Uterus (tissue), 4 donors: ENCODE data around the gene KRT73. TPM values are rescaled to one million over a fixed set of nuclear protein-coding genes. Genes with fewer than 3 reads are reported as not detected.

Experiments
- DNase-seq, 2 donors: peaks; one replicate each; pipeline ENCODE4 v3.0.0-alpha.2; 2019 to 2020
- H3K27ac ChIP-seq, 2 donors: fragments of 200-600 bp; sonication (generic); 1 replicate in 1 of 2; 2 replicates in 1 of 2; pipeline ENCODE4 v1.5.1; 2016 to 2018
- H3K27me3 ChIP-seq, 2 donors: fragments of 200-600 bp; sonication (generic); one replicate each; pipeline ENCODE4 v1.5.1; 2018 to 2019; ENCODE audit warnings: control low read depth in 1 of 2
- H3K36me3 ChIP-seq, 2 donors: fragments of 200-600 bp; sonication (generic); one replicate each; pipeline ENCODE4 v1.5.1; 2019; ENCODE audit warnings: control low read depth in 1 of 2
- H3K4me1 ChIP-seq, 2 donors: fragments of 200-600 bp; sonication (generic); one replicate each; pipeline ENCODE4 v1.5.1; 2018 to 2019; ENCODE audit warnings: control low read depth in 1 of 2
- H3K4me3 ChIP-seq, 2 donors: fragments of 200-600 bp; sonication (generic); 1 replicate in 1 of 2; 2 replicates in 1 of 2; pipeline ENCODE4 v1.5.1; 2018 to 2019; ENCODE audit warnings: mild to moderate bottlenecking in 1 of 2
- H3K9me3 ChIP-seq, 2 donors: fragments of 200-600 bp; sonication (generic); one replicate each; pipeline ENCODE4 v1.5.1; 2019; ENCODE audit warnings: control low read depth in 1 of 2
- POLR2A ChIP-seq, 2 donors: fragments of 450-650 bp; IDR thresholded peaks; one replicate each; pipeline ENCODE4 v1.6.1; 2016; ENCODE audit warnings: antibody characterized with exemption in 2 of 2, mild to moderate bottlenecking in 1 of 2, moderate library complexity in 1 of 2
- intact Hi-C: fragments of 100-400 bp; cut with DNase I; formaldehyde crosslinking; loops from one replicate; pipeline ENCODE4 v1.15.1; 2023; ENCODE audit warnings: low total_unique reads
- total RNA-seq, 4 donors: library from RNA; depleted of rRNA in 3 of 4; stranded (reverse); fragments of >200 nt in 3 of 4; gene quantifications; one replicate each; pipeline versions ENCODE4 v1.1.0 to v1.2.4, GENCODE V29; 2014 to 2023
- TF ChIP-seq, protein P1 (sequence below), 4 experiments: fragments of 200-600 bp in 2 of 4; fragments of 450-650 bp in 2 of 4; sonication (generic) in 2 of 4; IDR thresholded peaks; one replicate each; pipeline ENCODE4 v1.5.1; 2016 to 2019; ENCODE audit warnings: antibody characterized with exemption in 4 of 4, mild to moderate bottlenecking in 2 of 4, moderate library complexity in 1 of 4
- donor health status: DM: yes; HTN: yes; CAD: no.

Gene KRT73
- total RNA-seq, 4 donors from 2014 or later, result not detected

DNA sequence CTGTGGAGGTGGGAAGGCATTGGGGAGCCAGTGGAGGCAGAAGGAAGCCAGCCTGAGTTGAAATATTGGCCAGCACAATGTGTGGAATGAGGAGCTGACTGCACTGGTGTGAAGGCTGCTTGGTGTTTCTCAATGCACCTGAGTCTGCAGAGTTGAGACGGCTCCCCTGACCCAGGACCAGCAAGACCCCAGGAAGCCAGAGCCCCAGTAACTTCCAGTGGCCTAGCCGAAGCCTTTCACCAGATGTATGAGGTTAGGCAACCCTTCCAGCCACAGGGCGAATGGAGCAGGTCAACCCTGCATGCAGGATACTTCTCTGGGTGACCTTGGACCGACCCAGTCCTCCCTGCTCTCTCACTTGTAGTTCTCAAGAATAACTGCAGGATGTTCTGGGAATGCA lies 12.9 kb upstream of the KRT73 start:
- H3K27ac ChIP-seq, result no peak overlapping the region
- no peak overlapping the region for H3K4me3 ChIP-seq
- H3K27me3 ChIP-seq, result no peaks in the 10 kb centered on the region
- DNase-seq, result no peak
- H3K9me3 ChIP-seq, result no peaks in the 10 kb centered on the region
- H3K4me1 ChIP-seq, result no peaks in the 10 kb centered on the region
- no peaks in the 10 kb centered on the region for H3K36me3 ChIP-seq
- TF ChIP-seq POLR2A (IDR thresholded peaks at IDR 0.05), result no peak
- TF ChIP-seq, protein P1, sequence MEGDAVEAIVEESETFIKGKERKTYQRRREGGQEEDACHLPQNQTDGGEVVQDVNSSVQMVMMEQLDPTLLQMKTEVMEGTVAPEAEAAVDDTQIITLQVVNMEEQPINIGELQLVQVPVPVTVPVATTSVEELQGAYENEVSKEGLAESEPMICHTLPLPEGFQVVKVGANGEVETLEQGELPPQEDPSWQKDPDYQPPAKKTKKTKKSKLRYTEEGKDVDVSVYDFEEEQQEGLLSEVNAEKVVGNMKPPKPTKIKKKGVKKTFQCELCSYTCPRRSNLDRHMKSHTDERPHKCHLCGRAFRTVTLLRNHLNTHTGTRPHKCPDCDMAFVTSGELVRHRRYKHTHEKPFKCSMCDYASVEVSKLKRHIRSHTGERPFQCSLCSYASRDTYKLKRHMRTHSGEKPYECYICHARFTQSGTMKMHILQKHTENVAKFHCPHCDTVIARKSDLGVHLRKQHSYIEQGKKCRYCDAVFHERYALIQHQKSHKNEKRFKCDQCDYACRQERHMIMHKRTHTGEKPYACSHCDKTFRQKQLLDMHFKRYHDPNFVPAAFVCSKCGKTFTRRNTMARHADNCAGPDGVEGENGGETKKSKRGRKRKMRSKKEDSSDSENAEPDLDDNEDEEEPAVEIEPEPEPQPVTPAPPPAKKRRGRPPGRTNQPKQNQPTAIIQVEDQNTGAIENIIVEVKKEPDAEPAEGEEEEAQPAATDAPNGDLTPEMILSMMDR (IDR thresholded peaks at IDR 0.05), result no peak
- intact Hi-C loops, result no loop called here

DNA sequence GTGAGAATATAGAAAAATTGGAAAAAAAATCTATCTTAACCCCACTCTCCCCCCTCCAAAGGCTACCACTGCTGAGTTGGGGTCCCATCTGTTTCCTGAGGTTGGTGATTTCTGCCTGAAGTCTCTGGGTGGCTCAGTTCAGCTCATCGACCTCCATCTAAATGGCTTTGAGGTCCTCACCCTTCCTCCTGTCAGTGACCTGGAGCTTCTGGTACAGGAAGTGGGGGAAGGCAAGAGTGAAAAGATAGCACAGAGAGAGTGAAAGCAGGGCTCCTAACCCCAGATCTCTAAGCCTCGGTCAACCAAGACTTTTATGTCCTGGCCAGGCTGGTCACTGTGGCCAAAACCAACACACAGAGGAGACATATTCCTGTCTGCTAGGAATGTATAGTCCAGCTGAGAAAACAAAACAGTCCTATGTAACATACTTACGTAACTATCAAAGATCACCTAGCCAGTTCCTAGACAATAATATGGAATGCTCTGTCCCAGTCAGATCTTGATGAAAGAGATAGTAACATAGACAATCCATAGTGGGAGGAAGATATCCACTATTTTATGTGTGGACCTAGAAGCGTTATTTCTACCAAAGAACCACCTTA lies 12.3 kb upstream of the KRT73 start:
- no peak overlapping the region for H3K27ac ChIP-seq
- no peaks in the 10 kb centered on the region for H3K9me3 ChIP-seq
- intact Hi-C loops, result no loop called here
- no peaks in the 10 kb centered on the region for H3K4me1 ChIP-seq
- no peaks in the 10 kb centered on the region for H3K36me3 ChIP-seq
- no peaks in the 10 kb centered on the region for H3K27me3 ChIP-seq
- DNase-seq, result no peak
- no peak overlapping the region for H3K4me3 ChIP-seq
- TF ChIP-seq, protein P1 (IDR thresholded peaks at IDR 0.05), result no peak
- no peak for TF ChIP-seq POLR2A (IDR thresholded peaks at IDR 0.05)

DNA sequence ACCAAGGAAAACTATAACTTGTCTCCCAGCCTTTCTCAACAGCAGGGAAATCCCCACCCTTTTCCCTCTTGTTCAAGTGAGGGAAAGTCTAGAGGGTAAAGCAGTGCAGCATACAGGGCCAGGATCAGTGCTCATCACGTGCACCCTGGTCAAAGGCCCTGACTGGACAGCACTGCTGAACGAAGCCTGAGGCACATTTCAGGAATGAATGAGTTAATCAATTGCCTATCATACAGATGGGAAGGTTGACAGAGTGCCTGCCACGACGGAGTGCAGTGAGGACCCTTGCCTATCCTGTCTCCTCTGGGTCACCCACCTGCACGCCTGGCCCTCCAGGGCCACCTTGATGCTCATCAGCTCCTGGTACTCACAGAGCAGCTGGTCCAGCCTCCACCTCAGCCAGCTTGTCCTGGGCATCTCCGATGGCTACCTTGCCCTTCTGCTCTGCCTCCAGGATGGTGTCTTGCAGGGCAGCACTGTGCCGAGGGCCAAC lies 11.7 kb upstream of the KRT73 start:
- no peaks in the 10 kb centered on the region for H3K36me3 ChIP-seq
- H3K27me3 ChIP-seq, result no peaks in the 10 kb centered on the region
- TF ChIP-seq POLR2A (IDR thresholded peaks at IDR 0.05), result no peak
- TF ChIP-seq, protein P1 (IDR thresholded peaks at IDR 0.05), result no peak
- H3K4me3 ChIP-seq, result no peak overlapping the region
- H3K9me3 ChIP-seq, result no peaks in the 10 kb centered on the region
- intact Hi-C loops, result no loop called here
- H3K27ac ChIP-seq, result no peak overlapping the region
- DNase-seq, result no peak
- no peaks in the 10 kb centered on the region for H3K4me1 ChIP-seq

DNA sequence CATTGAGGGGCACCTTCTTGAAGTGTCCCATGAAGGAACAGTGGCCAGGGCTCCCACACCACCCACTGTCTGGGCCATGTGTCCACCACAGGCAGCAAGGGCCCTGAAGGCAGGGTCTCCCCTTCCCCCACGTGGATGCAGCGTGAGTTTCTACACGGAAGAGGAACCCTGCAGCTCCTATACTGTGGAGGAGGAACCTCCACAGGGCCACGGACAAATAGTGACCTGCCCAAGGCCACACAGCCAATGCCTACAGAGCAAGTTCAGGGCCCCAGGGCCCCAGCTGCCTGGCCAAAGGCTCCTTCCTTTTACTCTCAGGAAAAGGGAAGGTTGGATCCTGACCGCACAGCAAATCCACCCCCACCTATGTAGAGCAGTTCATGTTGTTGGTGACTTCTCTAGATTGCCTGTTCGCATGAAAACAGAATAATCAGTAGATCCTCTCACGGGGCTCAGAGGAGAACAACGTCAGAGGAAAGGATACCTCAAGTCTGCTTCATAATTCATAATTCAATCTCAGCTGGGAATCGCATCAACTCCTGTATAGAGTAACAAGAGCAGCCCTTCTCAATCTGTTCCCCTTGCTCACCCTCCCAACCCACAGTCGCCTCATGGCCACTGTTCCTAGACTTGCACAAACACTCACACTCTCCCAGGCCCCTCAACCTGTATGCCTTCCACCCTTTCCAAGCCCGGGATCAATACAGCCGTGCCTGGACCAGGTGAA lies 11.1 kb upstream of the KRT73 start:
- no peak overlapping the region for H3K27ac ChIP-seq
- DNase-seq, result no peak
- TF ChIP-seq, protein P1 (IDR thresholded peaks at IDR 0.05), result no peak
- TF ChIP-seq POLR2A (IDR thresholded peaks at IDR 0.05), result no peak
- H3K36me3 ChIP-seq, result no peaks in the 10 kb centered on the region
- no peaks in the 10 kb centered on the region for H3K27me3 ChIP-seq
- no peak overlapping the region for H3K4me3 ChIP-seq
- no peaks in the 10 kb centered on the region for H3K9me3 ChIP-seq
- H3K4me1 ChIP-seq, result no peaks in the 10 kb centered on the region
- intact Hi-C loops, result no loop called here

DNA sequence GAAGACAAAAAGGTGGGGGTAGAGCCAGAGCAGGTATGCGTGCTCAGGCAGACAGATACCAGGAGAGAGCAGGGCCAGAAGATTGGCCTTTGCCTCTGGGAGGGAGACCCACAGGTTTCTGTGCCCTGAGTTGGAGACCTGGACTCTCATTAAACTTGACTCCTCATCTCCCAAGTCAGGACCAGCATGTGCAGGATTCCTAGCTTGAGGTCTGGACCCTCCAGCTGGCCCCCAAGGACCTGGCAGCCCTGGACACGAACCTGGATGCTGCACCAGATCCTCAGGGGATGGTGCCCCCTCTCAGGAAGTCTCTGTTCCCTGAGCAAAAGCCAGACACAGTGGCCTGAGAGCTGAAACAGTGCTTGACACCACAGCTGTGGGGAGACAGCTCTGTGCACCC lies 10.5 kb upstream of the KRT73 start:
- no peak for DNase-seq
- no peaks in the 10 kb centered on the region for H3K27me3 ChIP-seq
- H3K9me3 ChIP-seq, result no peaks in the 10 kb centered on the region
- no peak overlapping the region for H3K27ac ChIP-seq
- no peak overlapping the region for H3K4me3 ChIP-seq
- no peaks in the 10 kb centered on the region for H3K36me3 ChIP-seq
- no peak for TF ChIP-seq POLR2A (IDR thresholded peaks at IDR 0.05)
- TF ChIP-seq, protein P1 (IDR thresholded peaks at IDR 0.05), result no peak
- no peaks in the 10 kb centered on the region for H3K4me1 ChIP-seq
- intact Hi-C loops, result no loop called here
